SK-N-SH (cell line): Measurements from ENCODE around the gene PARD6A.

Experiments
- TEAD4 ChIP-seq: IDR thresholded peaks from 2 replicates; pipeline ENCODE4 v1.4.0; 2012; ENCODE audit warnings: mild to moderate bottlenecking, borderline replicate concordance; ENCODE audit not compliant: insufficient read depth
- TF ChIP-seq, protein P1 (sequence below): fragments of 200-600 bp; sonication (generic); IDR thresholded peaks from 2 replicates; pipeline ENCODE4 v1.6.1; 2017; ENCODE audit warnings: antibody characterized with exemption, mild to moderate bottlenecking, moderate library complexity

- TF ChIP-seq TEAD4: no peak
- TF ChIP-seq, protein P1, sequence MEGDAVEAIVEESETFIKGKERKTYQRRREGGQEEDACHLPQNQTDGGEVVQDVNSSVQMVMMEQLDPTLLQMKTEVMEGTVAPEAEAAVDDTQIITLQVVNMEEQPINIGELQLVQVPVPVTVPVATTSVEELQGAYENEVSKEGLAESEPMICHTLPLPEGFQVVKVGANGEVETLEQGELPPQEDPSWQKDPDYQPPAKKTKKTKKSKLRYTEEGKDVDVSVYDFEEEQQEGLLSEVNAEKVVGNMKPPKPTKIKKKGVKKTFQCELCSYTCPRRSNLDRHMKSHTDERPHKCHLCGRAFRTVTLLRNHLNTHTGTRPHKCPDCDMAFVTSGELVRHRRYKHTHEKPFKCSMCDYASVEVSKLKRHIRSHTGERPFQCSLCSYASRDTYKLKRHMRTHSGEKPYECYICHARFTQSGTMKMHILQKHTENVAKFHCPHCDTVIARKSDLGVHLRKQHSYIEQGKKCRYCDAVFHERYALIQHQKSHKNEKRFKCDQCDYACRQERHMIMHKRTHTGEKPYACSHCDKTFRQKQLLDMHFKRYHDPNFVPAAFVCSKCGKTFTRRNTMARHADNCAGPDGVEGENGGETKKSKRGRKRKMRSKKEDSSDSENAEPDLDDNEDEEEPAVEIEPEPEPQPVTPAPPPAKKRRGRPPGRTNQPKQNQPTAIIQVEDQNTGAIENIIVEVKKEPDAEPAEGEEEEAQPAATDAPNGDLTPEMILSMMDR: no peak
These were observed 47.0 kb downstream of the PARD6A start for GRCh38 chr16:67707790-67708189.
